ENCODE data around the gene CLOCK.

The CLOCK gene

DNA sequence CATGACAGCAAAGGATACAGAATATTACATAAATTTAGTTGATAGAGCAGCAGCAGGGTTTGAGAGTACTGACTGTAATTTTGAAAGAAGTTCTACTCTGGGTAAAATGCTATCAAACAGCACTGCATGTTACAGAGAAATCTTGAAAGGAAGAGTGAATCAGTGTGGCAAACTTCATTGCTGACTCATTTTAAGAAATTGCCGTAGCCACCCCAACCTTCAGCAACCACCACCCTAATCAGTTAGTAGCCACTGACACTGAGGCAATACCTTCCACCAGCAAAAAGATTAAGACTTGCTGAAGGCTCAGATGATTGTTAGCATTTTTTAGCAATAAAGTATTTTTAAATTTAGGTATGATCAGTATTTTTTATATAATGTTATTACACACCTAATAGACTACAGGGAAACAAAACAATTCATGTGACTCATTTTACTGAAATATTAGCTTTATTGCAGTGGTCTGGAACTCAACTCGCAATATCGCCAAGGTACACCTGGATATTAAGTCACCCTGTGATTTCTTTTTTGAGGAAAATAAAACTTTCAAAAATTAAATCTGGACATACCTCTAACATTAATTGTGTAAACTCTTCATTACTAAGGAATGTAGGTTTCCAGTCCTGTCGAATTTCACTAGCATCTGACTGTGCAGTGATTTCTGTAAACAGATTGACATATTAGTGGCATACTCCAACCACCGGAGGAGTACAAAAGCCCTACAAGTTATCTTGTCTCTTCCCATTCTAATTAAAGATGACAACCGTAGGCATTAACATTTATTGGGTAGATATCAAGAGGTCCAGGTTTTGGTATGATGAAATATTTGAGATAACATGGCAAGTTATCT is 71.1 kb downstream of the CLOCK start:
- DNase-seq, result no peak

DNA sequence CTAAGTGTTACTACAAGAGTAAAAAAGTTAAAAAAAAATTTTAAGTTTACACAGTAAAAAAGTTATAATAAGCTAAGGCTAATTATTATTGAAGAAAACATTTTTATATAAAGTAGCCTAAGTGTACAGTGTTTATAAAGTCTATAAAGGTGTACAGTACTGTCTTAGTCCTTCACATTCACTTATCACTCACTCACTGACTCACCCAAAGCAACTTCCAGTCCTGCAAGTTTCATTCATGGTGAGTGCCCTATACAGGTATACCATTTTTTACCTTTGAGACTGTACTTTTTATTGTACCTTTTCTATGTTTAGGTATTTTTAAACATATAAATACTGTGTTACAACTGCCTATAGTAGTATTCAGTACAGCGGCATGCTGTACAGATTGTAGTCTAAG is 76.7 kb downstream of the CLOCK start:
- no peak for DNase-seq

DNA sequence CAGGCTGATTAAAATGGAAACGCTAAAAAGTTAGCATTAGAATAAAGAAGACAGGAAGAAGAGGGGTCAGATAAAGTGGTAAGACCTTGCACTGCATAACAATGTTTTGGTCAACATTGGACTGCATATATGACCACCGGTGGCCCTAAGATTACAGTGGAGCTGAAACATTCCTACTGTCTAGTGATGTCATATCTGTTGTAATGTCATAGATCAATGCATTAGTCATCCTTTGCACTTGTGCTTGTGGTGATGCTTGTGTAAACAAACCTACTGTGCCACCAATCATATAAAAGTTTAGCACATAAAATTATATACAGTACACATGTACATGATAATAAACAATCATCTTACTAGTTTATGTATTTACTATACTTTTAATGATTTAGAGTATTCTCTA is 78.0 kb downstream of the CLOCK start:
- no peak for DNase-seq

DNA sequence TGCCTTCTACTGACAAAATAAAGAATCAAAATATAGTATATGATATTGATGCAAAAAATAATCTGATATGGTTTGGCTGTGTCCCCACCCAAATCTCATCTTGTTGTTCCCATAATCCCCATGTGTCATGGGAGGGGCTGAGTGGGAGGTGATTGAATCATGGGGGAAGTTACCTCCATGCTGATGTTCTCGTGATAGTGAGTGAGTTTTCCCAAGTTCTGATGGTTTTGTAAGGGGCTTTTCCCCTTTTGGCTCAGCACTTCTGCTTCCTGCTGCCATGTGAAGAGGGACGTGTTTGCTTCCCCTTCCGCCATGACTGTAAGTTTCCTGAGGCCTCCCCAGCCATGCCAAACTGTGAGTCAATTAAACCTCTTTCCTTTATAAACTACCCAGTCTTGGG is 80.7 kb downstream of the CLOCK start:
- DNase-seq, result no peak

DNA sequence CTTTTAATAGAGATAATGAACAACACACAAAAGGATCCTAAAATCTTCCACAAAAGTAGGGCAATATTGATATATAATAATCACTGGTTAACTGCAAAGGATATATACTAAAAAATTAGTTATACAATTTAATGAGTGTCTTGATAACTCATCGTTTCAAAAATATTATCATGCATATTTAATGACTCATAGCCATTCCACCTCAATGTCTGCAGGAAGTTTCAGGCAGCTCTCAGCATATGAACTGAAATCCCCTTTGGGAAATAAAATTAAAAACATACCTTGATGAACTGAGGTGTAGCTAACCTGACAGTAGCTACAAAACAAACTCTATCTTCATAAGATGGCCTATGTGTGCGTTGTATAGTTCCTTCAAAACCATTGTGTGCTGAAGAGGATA is 88.1 kb downstream of the CLOCK start:
- DNase-seq, result no peak

DNA sequence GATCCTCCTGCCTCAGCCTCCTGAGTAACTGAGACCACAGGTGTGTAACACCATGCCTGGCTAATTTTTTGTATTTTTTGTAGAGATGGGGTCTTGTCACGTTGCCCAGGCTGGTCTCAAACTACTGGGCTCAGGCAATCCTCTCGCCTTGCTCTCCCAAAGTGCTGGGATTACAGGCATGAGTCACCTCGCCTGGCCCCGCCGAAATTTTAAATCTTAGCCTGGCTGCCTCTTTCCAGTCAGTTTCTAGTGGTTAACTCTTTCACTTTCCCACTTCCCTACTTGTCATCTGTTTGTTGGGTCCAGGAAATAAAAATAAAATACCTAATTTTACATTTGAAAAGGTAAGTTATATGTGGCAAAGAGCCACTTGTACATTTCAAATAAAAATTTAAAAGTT is 88.5 kb downstream of the CLOCK start:
- DNase-seq, result no peak

DNA sequence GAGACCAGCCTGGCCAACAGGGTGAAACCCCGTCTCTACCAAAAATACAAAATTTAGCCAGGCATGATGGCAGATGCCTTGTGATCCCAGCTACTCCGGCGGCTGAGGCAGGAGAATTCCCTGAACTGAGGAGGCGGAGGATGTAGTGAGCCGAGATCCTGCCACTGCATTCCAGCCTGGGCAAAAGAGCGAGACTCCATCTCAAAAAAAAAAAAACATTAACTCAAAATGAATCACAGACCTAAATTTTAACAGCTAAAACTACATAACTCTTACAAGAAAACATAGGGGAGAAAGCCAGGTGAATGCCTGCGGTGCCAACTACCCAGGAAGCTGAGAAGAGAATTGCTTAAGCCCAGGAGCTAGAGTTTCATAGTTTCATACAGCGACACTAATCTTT is 96.1 kb downstream of the CLOCK start:
- no peak for DNase-seq

DNA sequence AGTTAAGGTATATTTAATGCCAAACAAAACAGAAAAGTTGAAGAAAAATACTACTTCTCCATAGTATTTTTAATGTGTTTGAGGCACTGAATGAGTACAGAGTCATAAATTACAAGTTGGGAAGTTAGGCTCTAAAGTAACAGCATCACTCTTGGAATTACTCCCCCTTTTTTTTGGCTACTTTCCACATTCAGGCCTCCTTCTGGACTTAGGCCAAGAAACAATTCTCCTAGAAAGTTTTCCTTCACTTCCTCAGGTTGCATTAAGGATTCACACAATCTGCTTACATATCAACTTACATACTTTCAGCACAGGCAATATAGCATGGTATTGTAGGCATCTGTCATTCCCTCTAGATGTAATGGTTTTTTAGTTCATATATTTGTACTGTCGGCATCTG is 98.9 kb downstream of the CLOCK start:
- DNase-seq, result no peak

DNA sequence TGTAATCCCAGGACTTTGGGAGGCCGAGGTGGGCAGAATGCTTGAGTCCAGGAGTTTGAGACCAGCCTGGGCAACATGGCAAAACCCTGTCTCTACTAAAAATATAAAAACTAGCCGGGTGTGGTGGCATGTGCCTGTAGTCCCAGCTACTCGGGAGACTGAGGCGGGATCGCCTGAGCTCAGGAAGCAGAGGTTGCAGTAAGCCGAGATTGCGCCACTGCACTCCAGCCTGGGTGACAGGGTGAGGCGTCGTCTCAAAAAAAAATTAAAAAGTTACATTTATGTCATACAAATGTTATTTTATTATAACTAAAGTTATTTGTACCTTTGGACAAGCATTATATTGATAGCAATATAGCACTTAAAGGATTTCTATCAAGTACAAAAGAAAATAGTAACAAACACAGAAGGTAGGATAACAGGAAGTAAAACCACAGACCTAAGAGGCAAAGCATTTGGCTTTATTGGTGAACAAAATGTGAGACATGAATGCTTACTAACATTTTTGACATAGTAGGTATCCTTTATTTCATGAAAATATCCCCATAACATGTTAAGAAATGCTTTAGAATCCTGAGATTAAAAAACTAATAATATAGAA is 99.5 kb downstream of the CLOCK start:
- DNase-seq, result no peak

DNA sequence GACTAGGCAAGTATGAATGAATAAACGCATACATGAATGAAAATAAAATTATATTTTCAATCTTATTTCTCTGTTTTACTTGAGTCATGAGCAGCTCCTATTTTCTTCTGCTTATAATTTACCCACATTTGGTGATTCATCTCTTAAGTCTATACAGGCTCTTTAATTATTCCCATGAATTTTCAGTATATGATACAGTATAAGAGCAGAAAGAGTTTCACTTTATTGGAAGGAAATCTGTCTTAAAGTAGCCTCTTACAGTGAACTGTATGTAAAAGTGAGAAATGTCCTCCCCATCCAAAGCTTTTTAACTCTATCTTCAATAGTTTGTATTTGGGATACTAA is 100.2 kb downstream of the CLOCK start:
- DNase-seq, result no peak

DNA sequence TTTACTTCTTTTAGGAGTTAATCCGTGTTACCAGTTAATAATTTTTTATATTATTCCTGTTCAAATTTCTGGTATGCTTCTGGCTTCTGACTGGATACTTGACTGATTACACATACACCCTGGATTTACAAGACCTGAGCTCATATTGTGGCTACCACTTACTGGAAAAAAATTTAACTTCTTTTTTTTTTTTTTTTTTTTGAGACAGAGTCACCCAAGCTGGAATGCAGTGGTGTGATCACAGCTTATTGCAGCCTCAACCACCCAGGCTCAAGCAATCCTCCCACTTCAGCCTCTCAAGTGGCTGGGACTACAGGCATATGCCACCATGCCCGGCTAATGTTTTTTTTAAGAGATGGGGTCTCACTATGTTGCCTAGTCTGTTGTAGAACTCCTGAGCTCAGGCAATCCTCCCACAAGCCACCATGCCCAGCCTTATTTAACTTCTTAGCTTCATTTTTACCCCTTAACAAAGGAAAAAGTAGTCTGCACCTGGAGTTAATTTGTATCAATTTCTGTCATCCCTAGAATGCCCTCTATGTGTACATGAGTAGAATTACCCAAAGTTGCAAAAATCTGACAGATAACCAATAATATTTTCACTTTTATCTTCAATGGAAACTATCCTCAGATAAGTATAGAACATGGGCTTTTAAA is 100.7 kb downstream of the CLOCK start:
- no peak for DNase-seq

DNA sequence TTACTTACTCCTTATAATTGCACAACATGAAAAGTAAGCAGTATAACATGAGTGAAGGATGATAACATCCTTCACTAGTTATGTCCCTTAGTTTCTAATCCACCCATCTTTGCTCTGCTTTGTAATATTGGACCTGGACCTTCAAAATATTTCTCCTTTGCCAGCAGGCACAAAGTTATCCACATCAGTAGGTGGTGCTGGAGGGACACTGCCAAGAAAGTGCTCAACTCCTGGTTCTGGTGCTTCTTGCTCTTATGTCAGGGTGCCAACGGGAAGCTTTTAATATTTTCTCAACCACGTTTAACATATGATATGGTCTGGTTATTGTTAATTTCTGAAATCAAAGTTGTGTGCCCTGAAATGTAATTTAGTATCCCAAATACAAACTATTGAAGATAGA is 101.9 kb downstream of the CLOCK start:
- DNase-seq, result no peak

DNA sequence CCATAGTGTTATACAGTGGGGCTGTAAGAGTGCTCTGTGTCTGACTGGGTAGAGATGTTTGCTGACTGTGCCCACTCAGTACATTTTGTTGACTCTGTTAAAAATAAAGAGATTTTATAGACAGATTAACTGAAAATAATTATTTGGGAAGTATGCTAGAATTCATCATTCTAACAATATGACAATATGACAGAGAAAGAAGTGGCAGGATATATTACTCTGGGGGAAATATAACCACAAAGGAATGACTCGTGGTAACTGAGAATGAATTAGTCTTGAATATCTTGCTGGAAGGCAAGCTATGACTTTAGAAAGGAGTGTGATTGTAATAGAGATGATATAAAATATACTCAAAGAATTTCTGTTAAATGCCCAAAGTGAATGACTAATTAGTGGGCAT is 104.2 kb downstream of the CLOCK start:
- DNase-seq, result no peak

DNA sequence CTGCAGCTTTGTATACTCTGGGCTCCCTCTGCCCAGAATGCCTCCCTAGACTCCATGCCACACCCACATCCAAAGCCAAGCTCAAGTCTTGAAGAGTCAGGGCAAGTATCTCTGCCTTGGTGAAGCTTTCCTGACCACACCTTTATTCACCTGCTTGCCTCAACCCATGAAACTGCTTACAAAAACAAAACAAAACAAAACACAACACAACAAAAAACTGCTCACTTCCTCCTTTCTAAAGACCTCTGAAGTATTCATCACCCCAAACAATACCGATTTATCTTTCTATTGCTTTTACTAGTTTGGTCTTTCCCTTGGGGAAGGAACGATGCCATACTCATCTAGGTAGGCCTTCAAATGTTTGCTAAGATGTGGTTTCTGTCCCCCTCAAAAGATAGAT is 105.9 kb downstream of the CLOCK start:
- DNase-seq, result no peak

DNA sequence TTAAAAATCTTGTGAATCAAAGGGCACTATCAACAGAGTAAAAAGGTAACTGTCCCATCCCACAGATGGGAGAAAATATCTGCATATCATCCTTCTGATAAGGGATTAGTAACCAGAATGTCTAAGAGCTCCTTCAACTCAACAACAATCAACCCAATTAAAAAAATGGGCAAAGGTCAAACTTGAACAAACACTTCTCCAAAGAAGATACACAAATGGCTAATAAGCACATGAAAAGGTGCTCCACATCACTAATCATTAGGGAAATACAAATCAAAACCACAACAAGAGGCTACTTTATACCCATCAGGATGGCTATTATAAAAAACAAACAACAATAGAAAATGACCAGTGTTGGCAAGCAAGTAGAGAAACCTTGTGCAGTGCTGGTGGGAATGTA is 107.7 kb downstream of the CLOCK start:
- no peak for DNase-seq

DNA sequence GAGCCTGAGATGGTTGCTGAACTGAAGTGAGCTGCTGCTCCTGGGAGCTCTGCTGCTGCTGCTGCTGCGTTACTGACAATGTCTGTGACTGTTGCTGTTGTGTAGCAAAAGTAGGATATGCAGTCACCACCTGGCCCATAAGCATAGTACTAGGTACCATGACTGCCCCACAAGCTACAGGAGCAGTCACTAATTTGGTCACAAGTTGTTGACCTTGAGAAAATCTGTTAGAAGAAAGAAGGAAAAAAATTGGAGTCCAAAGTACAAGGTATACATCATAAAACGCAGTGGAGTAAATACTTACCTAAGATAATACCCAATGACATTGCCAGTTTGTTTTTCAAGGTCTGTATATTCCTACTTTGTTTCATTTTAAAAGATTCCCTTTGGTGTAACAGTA is 108.4 kb downstream of the CLOCK start:
- DNase-seq, result no peak

DNA sequence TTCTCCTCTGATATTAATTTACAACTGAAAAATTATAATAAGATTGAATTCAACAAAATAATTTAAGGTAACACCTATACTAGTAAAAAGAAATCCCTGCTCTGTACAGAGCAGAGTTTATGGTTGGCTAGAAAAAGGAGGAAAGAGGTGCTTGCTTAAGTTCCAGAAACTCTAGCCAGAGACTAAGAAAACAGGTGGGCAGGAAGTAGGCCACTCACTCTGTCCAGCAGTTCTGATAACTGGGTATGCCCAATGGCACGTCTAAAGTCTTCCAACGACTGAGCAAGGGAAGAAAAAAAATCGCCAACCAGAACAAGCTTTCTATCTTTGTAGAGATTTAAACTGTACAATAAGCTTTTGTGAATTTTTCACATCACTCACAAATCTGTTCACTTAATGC is 108.9 kb downstream of the CLOCK start:
- DNase-seq, result no peak

DNA sequence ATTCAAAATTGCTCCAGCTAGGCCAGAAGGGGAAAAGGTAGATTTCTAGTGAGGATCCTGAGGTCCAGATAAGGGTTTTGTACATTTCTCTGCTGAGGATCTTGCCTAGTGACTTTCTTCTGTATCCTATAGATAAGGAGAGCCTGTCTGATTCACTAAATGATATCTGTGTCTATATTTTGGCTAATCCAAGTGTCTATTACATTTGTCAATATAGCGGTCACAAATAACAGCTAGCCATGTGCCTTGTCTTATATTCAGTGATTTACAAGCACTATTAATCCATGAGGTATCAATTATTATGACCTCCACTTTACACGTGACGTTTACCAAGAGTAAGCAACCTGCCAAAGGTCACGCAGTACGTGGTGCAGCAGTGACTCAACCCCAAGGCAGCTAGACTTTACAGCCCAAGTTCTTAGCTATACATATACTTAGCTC is 109.3 kb downstream of the CLOCK start:
- no peak for DNase-seq

DNA sequence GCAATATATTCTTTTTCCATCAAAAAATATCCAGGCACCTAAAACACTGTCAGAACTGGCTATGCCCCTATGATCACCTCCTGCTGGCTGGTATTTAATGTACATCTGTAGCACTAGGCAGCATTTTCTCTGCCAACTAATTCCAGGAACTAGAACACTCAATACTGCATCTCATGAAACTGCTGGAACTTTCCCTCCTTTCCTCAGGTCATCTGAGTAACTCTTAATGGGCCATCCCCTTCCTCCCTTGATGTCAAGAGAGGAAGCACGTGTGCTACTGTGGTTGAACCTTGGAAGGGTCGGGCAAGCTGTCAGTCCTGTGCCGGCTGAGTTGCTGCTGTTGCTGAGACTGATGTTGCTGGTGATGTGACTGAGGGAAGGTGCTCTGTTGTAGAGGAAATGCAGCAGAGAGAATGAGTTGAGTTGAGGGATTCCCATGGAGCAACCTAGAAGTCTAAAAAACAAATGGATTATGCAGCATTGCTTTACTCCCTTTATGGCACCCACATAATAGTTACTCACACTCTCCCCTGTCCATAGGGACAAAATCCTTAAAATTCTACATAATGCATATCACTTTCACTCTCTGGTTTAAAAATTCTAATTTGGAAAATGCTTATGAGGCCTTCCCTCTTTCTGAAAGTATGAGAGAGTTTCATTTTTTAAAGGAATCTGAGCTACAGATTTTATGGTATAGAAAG is 111.4 kb downstream of the CLOCK start:
- no peak for DNase-seq

DNA sequence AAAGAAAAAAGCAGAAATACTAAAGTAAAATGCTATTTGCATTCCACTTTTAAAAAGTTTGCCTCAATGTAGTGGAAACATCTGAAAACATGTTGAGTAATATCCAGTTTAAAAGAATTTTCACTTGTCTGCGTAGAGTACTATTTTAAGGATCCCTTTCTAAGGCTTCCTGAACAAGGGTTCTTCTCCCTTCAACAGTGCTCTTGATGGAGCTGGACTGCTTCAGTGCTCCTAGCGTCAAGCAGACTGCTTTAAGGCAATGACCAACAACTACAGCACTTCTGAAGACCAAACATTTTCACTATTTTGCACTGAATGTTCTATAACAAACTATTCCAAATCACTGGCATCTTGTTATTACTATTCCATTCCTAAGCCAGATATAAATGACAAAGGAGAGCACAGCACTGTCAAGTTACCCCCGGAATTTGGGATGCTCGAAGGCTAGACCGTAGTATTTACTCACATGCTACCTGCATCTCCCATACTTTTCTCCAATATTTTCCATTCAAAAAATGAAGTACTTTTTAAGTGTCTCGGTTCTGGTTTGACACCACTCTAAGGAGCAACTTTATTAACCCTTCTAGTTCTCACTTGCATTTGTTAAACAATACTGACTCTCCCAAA is 114.9 kb downstream of the CLOCK start:
- no peak for DNase-seq

DNA sequence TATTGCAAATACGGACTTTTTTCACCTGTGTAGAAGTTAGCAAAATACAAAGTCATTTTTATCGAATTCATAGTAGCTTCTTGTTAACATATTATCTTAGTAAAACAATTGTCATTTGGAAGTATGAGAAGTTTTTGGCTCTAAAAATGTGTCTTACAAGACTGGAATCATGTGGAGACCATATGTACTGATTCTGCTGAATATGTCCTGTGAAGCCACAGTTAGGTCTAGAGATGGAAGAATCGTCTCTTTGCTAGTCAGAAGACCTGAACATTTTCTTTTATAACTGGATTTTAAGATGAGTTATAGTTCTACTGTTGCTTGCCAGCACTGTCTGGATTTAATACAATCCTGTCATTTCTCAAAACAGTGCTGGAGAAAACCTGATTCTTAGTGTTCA is 121.9 kb downstream of the CLOCK start:
- DNase-seq, result no peak

DNA sequence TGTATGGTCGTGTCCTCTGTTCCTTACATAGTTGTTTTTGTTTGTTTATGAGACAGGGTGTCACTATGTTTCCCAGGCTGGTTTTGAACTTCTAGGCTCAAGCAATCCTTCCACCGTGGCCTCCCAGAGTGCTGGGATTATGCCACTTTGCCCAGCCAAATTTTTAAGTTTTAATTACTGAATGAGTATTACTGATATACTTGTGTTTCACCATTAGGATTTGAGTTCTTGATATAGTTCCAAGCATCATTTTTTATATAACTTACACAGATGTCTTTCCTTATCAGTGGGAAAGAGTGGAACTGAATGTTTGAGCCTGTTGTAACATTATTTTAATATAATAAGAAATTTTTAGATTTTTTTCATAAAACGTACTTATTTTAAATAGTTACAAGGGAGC is 130.5 kb downstream of the CLOCK start:
- no peak for DNase-seq

DNA sequence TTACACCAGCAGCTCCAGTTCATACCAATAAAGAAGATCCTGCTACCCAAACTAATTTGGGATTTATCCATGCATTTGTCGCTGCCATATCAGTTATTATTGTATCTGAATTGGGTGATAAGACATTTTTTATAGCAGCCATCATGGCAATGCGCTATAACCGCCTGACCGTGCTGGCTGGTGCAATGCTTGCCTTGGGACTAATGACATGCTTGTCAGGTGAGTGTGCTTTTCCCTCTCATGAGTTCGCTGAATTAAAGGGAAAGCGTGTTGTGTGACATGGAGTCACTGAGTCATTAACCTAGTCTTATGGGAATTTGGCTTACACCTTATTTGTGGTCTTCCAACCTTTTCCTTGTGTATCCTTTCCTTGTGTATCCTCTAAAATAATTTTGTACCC is 135.1 kb downstream of the CLOCK start:
- DNase-seq, result no peak

All from effector CD8-positive, alpha-beta T cell (primary cell).